ENCODE data around the gene TMEM273.

The TMEM273 gene

GRCh38 chr10:49162761-49163310 is 25.4 kb downstream of the TMEM273 start:
- no peak for DNase-seq

- no peak for DNase-seq
These were observed 26.1 kb downstream of the TMEM273 start for GRCh38 chr10:49162063-49162462.

DNA sequence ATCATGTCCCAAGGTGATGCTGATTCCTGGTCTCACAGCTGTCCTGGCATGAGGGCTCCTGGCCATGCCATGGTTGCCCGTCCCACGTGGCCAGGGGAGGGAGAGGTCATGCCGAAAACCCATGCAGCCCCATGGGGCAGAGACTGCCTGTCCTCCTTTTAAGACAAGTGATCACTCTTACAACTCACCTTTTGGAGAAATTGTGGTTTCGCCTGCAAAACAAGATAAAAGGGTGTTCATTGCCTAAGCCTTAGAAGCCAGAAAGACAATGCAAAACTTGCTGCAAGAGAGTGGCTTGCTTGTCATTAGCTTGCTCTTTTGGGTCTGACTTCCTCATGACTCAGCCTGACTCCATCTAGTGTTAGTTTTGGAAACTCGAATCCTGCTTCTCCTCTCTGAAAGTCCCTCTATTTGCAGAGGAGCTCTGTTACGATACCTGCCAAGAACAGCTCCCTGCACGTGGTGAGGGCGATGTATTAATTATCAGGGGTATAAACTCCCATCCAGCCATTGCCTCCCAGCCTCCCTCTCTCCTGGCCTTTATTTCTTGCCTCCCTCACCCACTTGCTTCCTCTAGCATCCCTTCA is 26.7 kb downstream of the TMEM273 start:
- no peak for DNase-seq

DNA sequence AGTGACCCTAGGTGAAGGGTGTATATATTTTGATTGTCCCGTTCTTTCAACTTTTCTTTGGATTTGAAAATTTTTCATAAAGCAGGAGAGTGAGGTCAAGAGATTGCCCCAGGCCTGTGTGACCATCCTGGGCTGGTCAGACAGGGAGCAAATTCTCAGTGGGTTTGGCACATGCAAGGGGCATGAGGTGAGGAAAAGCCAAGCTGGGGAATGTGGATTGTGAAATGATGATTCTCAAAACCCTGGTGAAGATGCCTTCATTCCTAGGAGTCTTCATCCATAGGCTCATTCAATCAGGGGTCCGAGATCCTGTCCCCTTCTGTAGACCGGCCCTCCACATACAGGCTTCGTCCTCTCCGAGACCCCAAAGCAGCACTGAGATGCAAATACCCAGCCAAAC is 27.4 kb downstream of the TMEM273 start:
- no peak for DNase-seq

DNA sequence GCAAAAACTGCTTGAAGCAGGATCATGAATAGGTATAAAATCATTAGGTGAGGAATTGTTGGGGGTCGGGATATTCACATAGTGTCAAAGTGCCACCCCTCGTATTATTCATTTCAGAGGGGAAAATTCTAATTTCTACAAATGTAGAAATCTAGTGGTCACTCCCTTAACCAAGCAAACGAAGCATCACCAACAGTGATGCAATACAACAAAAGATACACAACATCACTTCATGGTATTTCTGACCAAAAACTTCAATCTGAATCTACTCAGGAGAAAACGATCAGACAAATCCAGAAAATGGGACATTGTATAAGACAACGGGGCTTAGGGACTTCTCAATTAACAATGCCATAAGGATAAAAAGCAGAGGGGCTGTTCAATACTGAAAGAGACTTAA is 28.1 kb downstream of the TMEM273 start:
- DNase-seq = no peak

DNA sequence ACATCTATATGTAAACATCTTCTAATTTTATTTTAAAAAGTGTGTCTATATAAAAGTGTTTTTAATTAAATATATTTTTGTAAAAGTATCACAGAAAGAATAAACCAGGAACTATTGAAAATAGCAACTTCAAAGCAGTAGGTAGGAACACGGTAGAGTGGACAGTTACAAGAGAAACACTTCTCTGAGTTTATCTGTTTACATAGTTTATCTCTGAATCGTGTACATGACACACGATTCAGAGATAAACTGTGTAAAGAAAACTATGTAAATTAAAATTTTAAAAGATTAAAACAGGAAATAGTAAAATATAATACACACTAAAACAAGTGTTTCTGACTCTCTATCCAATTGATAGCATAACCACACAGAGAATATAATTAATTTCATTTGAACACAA is 29.3 kb downstream of the TMEM273 start:
- no peak for DNase-seq

DNA sequence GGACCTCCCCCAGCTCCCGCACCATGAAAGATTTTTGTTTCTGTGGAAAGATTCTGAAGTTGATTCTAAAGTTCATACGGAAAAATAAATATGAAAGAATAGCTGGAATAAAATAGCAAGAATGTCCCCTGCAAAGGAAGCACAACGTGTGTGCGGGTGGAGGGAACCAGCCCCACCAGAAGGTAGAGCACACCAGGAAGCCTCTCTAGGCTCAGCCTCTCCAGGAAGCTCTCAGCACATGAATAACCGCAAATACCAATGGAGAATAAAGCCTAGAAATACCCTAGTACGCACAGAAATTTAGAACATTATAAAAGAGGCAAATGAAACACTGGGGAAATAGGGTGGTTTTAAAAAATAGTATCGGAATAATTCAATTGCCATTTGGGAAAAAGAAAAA is 29.8 kb downstream of the TMEM273 start:
- DNase-seq = no peak

DNA sequence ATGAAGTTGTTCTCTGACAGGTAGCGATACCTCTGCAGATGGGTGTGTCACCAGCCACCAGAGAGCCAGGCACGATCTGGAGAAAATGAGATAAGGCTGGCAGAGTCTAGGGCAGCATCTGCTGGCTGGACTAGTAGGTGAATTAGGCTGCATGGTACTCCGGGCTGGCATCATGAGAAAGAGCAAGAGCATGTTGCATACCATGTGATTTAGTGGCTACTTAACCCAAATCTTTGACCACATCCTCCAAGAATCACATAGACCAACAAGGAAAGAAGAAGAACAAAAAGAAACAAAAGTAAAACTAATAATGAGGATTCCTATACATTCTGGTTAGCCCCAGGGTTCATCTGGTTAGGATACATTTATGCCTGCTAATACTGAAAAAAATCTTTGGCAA is 31.0 kb downstream of the TMEM273 start:
- no peak for DNase-seq

GRCh38 chr10:49154641-49155040 is 33.5 kb downstream of the TMEM273 start:
- DNase-seq = no peak

DNA sequence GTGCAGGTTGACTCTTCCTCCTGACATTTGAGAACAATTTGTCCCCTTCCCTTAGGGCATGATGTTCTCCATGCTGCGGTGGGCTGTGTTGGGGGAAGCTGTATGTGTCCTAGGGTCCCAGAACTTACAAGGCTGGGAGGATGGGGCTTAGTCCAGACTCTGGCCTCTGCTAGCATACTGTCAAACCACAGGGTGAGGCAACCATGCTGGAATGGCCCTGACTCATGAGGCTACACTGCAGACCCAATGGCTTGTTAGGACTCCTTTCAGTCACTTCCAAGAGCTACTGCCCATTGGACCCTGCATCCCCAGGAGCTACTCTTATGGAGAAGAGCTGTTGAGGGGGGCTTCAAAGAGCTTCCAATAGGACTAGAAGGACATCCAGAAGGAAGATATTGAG is 34.2 kb downstream of the TMEM273 start:
- no peak for DNase-seq

GRCh38 chr10:49153115-49153514 is 35.1 kb downstream of the TMEM273 start:
- no peak for DNase-seq

DNA sequence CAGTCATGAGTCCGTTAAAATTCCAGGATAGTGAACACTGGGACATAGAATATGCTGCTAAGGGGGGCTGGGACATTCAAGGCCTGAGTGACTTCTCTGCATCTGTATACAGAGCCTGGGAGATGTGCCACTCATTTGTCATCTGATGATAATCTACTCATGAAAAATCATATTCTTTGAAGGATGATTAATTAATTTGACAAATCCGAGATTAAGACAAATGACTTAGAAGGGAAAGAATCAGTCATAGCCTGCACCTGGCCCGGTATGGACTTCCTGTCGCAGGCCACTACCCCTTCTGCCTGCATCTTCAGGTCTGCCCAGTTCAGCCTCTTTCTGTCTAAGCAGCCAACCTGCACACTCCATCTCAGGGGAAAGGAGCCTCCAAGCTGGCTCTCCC is 35.5 kb downstream of the TMEM273 start:
- DNase-seq = no peak

DNA sequence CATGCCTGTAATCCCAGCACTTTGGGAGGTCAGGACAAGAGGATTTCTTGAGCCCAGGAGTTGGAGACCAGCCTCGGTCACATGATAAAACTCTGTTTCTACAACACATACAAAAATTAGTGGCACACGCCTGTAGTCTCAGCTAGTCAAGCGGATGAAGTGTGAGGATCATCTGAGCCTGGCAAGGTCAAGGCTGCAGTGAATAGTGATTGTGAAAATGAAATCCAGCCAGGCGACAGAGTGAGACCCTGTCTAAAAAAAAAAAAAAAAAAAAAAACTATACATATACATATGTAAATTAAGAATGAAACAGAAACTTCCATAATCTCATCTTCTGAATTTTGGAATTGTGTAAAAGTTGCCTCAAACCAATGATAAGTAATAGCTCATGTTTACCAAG is 36.2 kb downstream of the TMEM273 start:
- DNase-seq = no peak

- no peak for DNase-seq
These were observed 36.7 kb downstream of the TMEM273 start for GRCh38 chr10:49151481-49151880.

- DNase-seq = no peak
These were observed 37.2 kb downstream of the TMEM273 start for GRCh38 chr10:49151025-49151445.

DNA sequence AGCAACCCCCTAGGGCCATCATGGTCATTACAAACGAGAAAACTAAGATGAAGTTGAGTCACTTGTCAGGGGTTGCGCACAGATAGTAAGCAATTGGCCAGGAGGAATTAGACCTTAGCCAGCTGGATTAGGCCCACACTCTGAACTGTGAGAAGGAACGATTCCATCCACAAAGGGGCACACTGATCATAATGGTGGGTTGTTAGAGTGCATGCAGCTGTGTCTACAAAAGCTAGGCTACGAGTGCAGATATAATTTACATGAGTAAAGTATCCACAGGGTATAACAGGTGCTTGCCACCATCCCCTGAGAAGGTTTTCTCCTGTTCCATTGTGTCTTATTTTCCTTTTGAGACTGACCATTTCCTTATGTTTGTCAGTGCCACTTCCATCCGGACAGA is 37.8 kb downstream of the TMEM273 start:
- DNase-seq = no peak

DNA sequence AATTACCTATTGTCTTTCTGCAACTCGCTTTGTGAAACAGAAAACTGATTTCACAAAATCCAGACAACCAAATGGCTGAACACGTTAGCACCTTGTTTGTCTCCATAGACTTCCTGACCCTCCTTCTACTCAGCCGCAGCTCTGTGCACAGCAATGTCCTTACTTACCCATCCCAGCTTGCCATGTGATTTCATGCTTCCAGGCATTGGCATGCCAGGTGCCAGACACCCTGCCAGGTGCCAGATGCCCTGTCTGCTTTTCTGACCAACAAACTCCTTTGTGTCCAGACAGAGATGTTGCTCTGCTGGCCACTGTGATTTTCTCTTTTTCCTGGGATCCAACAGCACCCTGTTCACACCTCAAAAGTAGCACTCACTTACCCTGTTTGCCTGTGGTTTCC is 38.3 kb downstream of the TMEM273 start:
- DNase-seq = no peak

GRCh38 chr10:49144058-49144720 is 44.0 kb downstream of the TMEM273 start:
- no peak for DNase-seq

GRCh38 chr10:49143249-49143648 is 44.9 kb downstream of the TMEM273 start:
- no peak for DNase-seq

- DNase-seq = no peak
These were observed 46.5 kb downstream of the TMEM273 start for GRCh38 chr10:49141541-49142332.

DNA sequence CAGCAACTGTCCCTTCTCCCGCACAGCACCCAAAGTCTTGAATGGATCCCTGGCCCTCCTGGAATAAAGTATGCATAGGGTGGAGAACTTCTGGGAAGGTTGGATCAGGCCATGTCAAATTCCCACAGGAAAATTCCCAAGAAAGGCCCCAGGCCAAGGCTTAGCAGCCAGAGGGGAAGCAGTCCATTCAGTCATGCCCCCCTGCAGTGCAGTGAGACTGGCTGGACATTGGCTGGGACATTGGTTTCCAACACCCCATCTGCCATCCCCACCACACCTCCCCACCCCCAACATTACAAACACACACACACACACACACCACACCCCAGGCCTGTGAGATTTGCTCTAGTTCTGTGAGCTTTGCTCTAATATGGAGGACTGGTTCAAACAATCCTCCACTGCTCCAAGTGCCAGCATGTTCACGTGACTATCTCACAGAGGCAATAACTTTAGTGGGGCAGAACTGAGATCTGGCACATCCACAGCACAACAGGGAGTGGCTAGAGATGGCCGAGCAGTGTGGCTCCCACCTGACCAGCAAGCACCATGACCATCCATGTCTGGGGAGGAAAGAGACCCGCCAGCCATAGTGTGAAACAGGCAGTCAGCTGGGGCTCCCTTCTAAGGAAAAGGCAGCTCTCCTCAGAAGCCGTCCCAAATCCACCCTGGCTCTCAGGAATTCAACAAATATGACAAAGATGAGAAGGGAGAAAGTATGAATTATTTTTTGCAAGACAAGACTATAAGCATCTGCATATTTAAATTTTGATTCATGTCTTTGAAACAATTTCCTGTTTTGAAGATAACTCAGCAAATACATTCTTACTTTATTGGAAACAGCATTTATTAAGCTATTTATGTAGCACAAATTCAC is 47.6 kb downstream of the TMEM273 start:
- no peak for DNase-seq

DNA sequence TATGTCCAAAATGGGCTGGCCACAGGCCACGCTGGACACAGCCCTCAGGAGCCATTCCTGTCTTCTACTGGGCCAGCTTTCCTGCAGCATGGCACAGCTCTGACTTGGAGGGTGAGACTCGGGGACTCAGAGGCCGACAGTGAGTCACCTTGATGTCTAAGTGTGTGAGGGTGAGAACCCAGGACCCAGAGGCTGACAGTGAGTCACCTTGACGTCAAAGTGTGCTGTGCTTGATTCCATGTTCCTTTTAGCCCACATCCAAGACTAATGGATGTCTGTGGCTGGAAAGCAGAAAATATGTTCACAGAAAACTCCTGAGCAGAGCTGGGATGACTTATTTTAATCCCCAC is 48.4 kb downstream of the TMEM273 start:
- no peak for DNase-seq
